GM12801 (cell line): ENCODE data around the gene ARHGAP33.

Experiments used
- CTCF ChIP-seq: IDR thresholded peaks from one replicate; pipeline ENCODE4 v1.5.1; 2011; ENCODE audit warnings: control low read depth; ENCODE audit not compliant: insufficient read length; ENCODE audit errors: extremely low read depth

Gene ARHGAP33

GRCh38 chr19:35755550-35756376 lies 19.6 kb upstream of the ARHGAP33 start:
- no peak for TF ChIP-seq CTCF

- TF ChIP-seq CTCF, result no peak
These were observed 18.8 kb upstream of the ARHGAP33 start, which contains the start of gene HSPB6 for GRCh38 chr19:35756377-35757230. HSPB6 (minus strand) TSS chr19:35757029; CDS start chr19:35757008, 21 bp downstream.

GRCh38 chr19:35757231-35757748 lies 18.1 kb upstream of the ARHGAP33 start:
- no peak for TF ChIP-seq CTCF

- TF ChIP-seq CTCF, result no peak
These were observed 17.4 kb upstream of the ARHGAP33 start, which contains the start of gene PROSER3 for GRCh38 chr19:35757749-35758608. PROSER3 (plus strand) TSS chr19:35758176; CDS start chr19:35758216, 40 bp downstream.

GRCh38 chr19:35759697-35760096 lies 15.7 kb upstream of the ARHGAP33 start:
- TF ChIP-seq CTCF, result no peak

- no peak for TF ChIP-seq CTCF
These were observed 14.5 kb upstream of the ARHGAP33 start for GRCh38 chr19:35760711-35761349.
